Caco-2 (cell line): ENCODE data around the gene USP22. TPM values are rescaled to one million over a fixed set of nuclear protein-coding genes. Genes with fewer than 3 reads are reported as not detected.

Experiments
- BruUV-seq: library from RNA; stranded (reverse); fragments of 400-500 nt; replicated peaks from 2 replicates; lab custom pipeline; 2021; lab: Mats Ljungman, UMichigan
- CTCF ChIA-PET: fragments of 300-600 bp; sonication (Branson Sonifier 250); formaldehyde crosslinking; loops from one replicate; lab custom pipeline; 2022; ENCODE audit warnings: antibody characterized with exemption; lab: Charles Lee
- POLR2A ChIA-PET: fragments of 300-600 bp; sonication (Branson Sonifier 250); formaldehyde crosslinking; loops from one replicate; lab custom pipeline; 2022; ENCODE audit warnings: antibody characterized with exemption; lab: Charles Lee
- DNase-seq, 2 experiments: peaks; one replicate each; pipeline versions ENCODE4 v3.0.0 to v3.0.0-alpha.2; 2020 to 2022
- H3K27me3 ChIP-seq: replicated peaks from 2 replicates; pipeline ENCODE4 v1.6.0; 2011; ENCODE audit warnings: low read length; ENCODE audit not compliant: control insufficient read depth, insufficient read depth
- H3K36me3 ChIP-seq: 2 replicates; pipeline ENCODE4 v1.5.1; 2011; ENCODE audit warnings: low read length; ENCODE audit not compliant: control insufficient read depth, insufficient read depth
- H3K4me1 ChIP-seq: fragments of 250-450 bp; sonication (Bioruptor Pico); 2 replicates; pipeline ENCODE4 v1.5.1; 2020; ENCODE audit warnings: mild to moderate bottlenecking
- H3K4me3 ChIP-seq: 2 replicates; pipeline ENCODE4 v1.5.1; 2011; ENCODE audit warnings: low read depth, mild to moderate bottlenecking, control low read depth, low read length
- H3K9me3 ChIP-seq: fragments of 250-450 bp; sonication (Bioruptor Pico); 2 replicates; pipeline ENCODE4 v1.5.1; 2020; ENCODE audit warnings: mild to moderate bottlenecking, moderate library complexity
- H3K27ac Mint-ChIP-seq: one replicate; pipeline ENCODE4 v1.8.0; 2022; ENCODE audit warnings: mixed read lengths; ENCODE audit not compliant: unreplicated experiment
- H3K27me3 Mint-ChIP-seq: one replicate; pipeline ENCODE4 v1.8.0; 2022; ENCODE audit warnings: mixed read lengths; ENCODE audit not compliant: insufficient read depth, unreplicated experiment
- H3K36me3 Mint-ChIP-seq: one replicate; pipeline ENCODE4 v1.8.0; 2022; ENCODE audit warnings: mild to moderate bottlenecking, mixed read lengths; ENCODE audit not compliant: insufficient read depth, unreplicated experiment
- H3K4me1 Mint-ChIP-seq: one replicate; pipeline ENCODE4 v1.8.0; 2022; ENCODE audit warnings: low read depth, mixed read lengths; ENCODE audit not compliant: unreplicated experiment
- H3K4me3 Mint-ChIP-seq: one replicate; pipeline ENCODE4 v1.8.0; 2022; ENCODE audit warnings: mild to moderate bottlenecking, moderate library complexity, mixed read lengths; ENCODE audit not compliant: unreplicated experiment
- H3K9me3 Mint-ChIP-seq: one replicate; pipeline ENCODE4 v1.8.0; 2022; ENCODE audit warnings: mixed read lengths; ENCODE audit not compliant: unreplicated experiment
- intact Hi-C: fragments of 100-400 bp; cut with micrococcal nuclease; formaldehyde crosslinking; loops from one replicate; pipeline ENCODE4 v1.10.0; 2022; ENCODE audit not compliant: unreplicated experiment
- total RNA-seq: library from RNA; stranded (reverse); gene quantifications from 2 replicates; pipeline ENCODE4 v1.2.3, GENCODE V29; 2022
- TF ChIP-seq, protein P1 (sequence below), 2 experiments: fragments of 200-600 bp in 1 of 2; IDR thresholded peaks; 1 replicate in 1 of 2; 2 replicates in 1 of 2; pipeline versions ENCODE4 v1.5.1 to v1.8.0; 2011 to 2022; ENCODE audit warnings: antibody characterized with exemption in 1 of 2, control low read depth in 1 of 2, inconsistent platforms in 1 of 2, low read depth in 1 of 2, low read length in 1 of 2, mild to moderate bottlenecking in 1 of 2, moderate library complexity in 1 of 2; ENCODE audit not compliant: insufficient read depth in 1 of 2, severe bottlenecking in 1 of 2, unreplicated experiment in 1 of 2

USP22 gene
- total RNA-seq, 1 experiment from 2014 or later: 267 TPM

GRCh38 chr17:21016826-21017225 is 26.0 kb downstream of the USP22 start:
- peaks cover 100% of the 10 kb centered on the region for H3K36me3 Mint-ChIP-seq
- peaks cover 21% of the 10 kb centered on the region for H3K36me3 ChIP-seq
- no peaks in the 10 kb centered on the region for H3K27me3 Mint-ChIP-seq
- H3K4me3 ChIP-seq: no peak overlapping the region
- no peak for DNase-seq
- POLR2A ChIA-PET: no interaction called here
- H3K9me3 Mint-ChIP-seq: no peaks in the 10 kb centered on the region
- CTCF ChIA-PET: interaction anchor here (0.8 kb wide), 1 partner anchor 83 kb away, joined by 3 read pairs; no protein-coding TSS in a partner anchor
- no peaks in the 10 kb centered on the region for H3K4me1 ChIP-seq
- BruUV-seq: no TSS peak
- TF ChIP-seq, protein P1, sequence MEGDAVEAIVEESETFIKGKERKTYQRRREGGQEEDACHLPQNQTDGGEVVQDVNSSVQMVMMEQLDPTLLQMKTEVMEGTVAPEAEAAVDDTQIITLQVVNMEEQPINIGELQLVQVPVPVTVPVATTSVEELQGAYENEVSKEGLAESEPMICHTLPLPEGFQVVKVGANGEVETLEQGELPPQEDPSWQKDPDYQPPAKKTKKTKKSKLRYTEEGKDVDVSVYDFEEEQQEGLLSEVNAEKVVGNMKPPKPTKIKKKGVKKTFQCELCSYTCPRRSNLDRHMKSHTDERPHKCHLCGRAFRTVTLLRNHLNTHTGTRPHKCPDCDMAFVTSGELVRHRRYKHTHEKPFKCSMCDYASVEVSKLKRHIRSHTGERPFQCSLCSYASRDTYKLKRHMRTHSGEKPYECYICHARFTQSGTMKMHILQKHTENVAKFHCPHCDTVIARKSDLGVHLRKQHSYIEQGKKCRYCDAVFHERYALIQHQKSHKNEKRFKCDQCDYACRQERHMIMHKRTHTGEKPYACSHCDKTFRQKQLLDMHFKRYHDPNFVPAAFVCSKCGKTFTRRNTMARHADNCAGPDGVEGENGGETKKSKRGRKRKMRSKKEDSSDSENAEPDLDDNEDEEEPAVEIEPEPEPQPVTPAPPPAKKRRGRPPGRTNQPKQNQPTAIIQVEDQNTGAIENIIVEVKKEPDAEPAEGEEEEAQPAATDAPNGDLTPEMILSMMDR (IDR thresholded peaks at IDR 0.05; ENCODE audit: insufficient read depth in 1 of 2, low read depth in 1 of 2, low read length in 1 of 2, severe bottlenecking in 1 of 2, unreplicated experiment in 1 of 2): no peak
- no peak overlapping the region for H3K4me3 Mint-ChIP-seq
- intact Hi-C loops: no loop called here
- no peak overlapping the region for H3K27ac Mint-ChIP-seq
- no peaks in the 10 kb centered on the region for H3K27me3 ChIP-seq
- no peaks in the 10 kb centered on the region for H3K9me3 ChIP-seq
- H3K4me1 Mint-ChIP-seq: no peaks in the 10 kb centered on the region

DNA sequence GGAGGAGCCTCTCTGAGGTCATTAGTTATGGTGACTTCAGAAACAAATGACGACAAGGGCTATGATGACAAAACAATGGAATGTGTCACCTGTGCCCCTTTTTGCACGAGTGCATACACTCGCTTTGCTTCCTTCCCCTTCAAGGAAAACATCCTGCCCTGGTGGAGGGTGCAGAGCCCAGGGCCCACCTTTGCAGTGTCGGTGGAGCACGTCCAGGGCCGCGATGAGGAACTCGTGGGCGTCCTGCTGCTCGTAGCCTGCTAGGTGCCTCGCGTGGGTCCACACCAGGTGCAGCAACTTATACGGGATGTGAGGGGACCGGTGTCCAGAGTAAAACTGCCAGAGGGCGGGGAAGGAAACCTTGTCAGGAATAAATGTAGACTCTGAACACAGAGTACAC is 27.2 kb downstream of the USP22 start:
- Mint-ChIP-seq H3K4me1 (no peaks in the 10 kb centered on the region), H3K27me3 (no peaks in the 10 kb centered on the region), H3K27ac (no peak overlapping the region), H3K4me3 (no peak overlapping the region), H3K36me3 (peaks cover 100% of the 10 kb centered on the region), H3K9me3 (no peaks in the 10 kb centered on the region)
- BruUV-seq: no TSS peak
- Histone ChIP-seq H3K9me3 (no peaks in the 10 kb centered on the region), H3K27me3 (no peaks in the 10 kb centered on the region), H3K4me1 (no peaks in the 10 kb centered on the region), H3K36me3 (peaks cover 26% of the 10 kb centered on the region), H3K4me3 (no peak overlapping the region)
- intact Hi-C loops: no loop called here
- POLR2A ChIA-PET: no interaction called here
- no peak for DNase-seq
- CTCF ChIA-PET: no interaction called here
- TF ChIP-seq, protein P1 (IDR thresholded peaks at IDR 0.05; ENCODE audit: insufficient read depth in 1 of 2, low read depth in 1 of 2, low read length in 1 of 2, severe bottlenecking in 1 of 2, unreplicated experiment in 1 of 2): no peak

DNA sequence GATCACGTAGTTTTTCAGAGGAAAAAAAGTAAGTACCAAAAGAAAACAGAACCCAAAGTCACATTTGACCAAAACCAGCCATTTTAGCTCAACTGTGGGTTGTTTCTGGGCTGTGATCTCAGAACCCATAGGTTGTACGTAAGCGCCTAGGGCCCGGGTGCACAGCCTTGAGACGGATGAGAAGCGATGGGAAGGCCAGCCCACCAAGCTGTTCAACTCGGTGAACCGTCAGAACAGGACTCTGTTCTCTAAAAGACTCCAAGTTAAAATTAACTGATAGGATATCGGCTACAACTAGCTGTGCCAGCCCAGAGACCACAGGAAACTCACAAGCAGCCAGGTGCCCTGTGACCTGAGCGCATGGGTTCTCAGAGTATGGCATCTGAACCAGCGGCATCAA is 28.3 kb downstream of the USP22 start:
- no peak overlapping the region for H3K4me3 ChIP-seq
- ChIA-PET POLR2A (no interaction called here), CTCF (no interaction called here)
- no peaks in the 10 kb centered on the region for H3K27me3 ChIP-seq
- H3K9me3 Mint-ChIP-seq: no peaks in the 10 kb centered on the region
- intact Hi-C loops: no loop called here
- no peaks in the 10 kb centered on the region for H3K4me1 ChIP-seq
- no peaks in the 10 kb centered on the region for H3K9me3 ChIP-seq
- no peak for DNase-seq
- peaks cover 100% of the 10 kb centered on the region for H3K36me3 Mint-ChIP-seq
- H3K4me3 Mint-ChIP-seq: no peak overlapping the region
- H3K36me3 ChIP-seq: peaks cover 24% of the 10 kb centered on the region
- H3K4me1 Mint-ChIP-seq: no peaks in the 10 kb centered on the region
- TF ChIP-seq, protein P1 (IDR thresholded peaks at IDR 0.05; ENCODE audit: insufficient read depth in 1 of 2, low read depth in 1 of 2, low read length in 1 of 2, severe bottlenecking in 1 of 2, unreplicated experiment in 1 of 2): no peak
- no TSS peak for BruUV-seq
- H3K27me3 Mint-ChIP-seq: no peaks in the 10 kb centered on the region
- no peak overlapping the region for H3K27ac Mint-ChIP-seq
